Inflammatory macrophage (primary cell): ENCODE results near the gene PDK2.

Source experiments
- DNase-seq, 2 donors: peaks; one replicate each; pipeline ENCODE4 v3.0.0-alpha.2; 2020 to 2022

The PDK2 gene

GRCh38 chr17:50101346-50102163 is 6.4 kb downstream of the PDK2 start:
- DNase-seq = no peak

GRCh38 chr17:50102164-50102991 is 7.2 kb downstream of the PDK2 start:
- DNase-seq = no peak

GRCh38 chr17:50103252-50103651 is 8.1 kb downstream of the PDK2 start:
- DNase-seq = no peak

GRCh38 chr17:50103941-50104340 is 8.8 kb downstream of the PDK2 start:
- no peak for DNase-seq

- DNase-seq = no peak
Measured at GRCh38 chr17:50105811-50106210, 10.7 kb downstream of the PDK2 start.

- no peak for DNase-seq
Measured at GRCh38 chr17:50106393-50107131, 11.4 kb downstream of the PDK2 start.

- DNase-seq = no peak
Measured at GRCh38 chr17:50107790-50108414, 12.8 kb downstream of the PDK2 start.

GRCh38 chr17:50108556-50108955 is 13.4 kb downstream of the PDK2 start:
- no peak for DNase-seq

GRCh38 chr17:50109207-50109606 is 14.1 kb downstream of the PDK2 start:
- no peak for DNase-seq

- no peak for DNase-seq
Measured at GRCh38 chr17:50109785-50110184, 14.6 kb downstream of the PDK2 start.

- DNase-seq = no peak
Measured at GRCh38 chr17:50110591-50111349, 15.6 kb downstream of the PDK2 start.

- DNase-seq = peak in 1 of 2 donors; percentile 34
Measured at GRCh38 chr17:50111673-50112655, 16.8 kb downstream of the PDK2 start.

GRCh38 chr17:50112694-50113093 is 17.5 kb downstream of the PDK2 start:
- no peak for DNase-seq

GRCh38 chr17:50113624-50114320 is 18.6 kb downstream of the PDK2 start:
- no peak for DNase-seq

- no peak for DNase-seq
Measured at GRCh38 chr17:50114401-50114800, 19.2 kb downstream of the PDK2 start.

- DNase-seq = peak; percentile 75 to 83
Measured at GRCh38 chr17:50114849-50115357, 19.8 kb downstream of the PDK2 start.

GRCh38 chr17:50115756-50116155 is 20.6 kb downstream of the PDK2 start:
- no peak for DNase-seq

GRCh38 chr17:50117202-50118051 is 22.3 kb downstream of the PDK2 start:
- peak in 1 of 2 donors; percentile 46 for DNase-seq
